Measurements from ENCODE around the gene CNKSR2.

The CNKSR2 gene

DNA sequence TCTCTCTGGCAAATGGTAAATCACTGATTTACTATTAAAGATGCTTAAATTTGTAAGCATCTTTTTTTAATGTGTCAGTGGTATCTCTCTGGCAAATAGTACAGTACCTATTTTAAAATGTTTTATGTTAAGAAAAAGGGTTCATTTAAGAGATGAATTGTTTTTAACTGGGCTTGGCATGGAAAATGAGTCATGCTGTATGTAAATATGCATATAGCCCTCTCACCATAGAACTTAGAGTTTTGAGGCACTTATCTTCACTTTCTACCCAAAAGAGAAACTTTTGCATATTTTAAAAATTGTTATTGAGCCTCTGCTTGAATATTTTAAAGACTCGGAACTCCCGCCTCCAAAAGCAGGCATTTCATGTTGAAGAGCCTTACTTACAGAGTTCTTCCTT, 246.0 kb downstream of the CNKSR2 start:
- DNase-seq, result no peak

DNA sequence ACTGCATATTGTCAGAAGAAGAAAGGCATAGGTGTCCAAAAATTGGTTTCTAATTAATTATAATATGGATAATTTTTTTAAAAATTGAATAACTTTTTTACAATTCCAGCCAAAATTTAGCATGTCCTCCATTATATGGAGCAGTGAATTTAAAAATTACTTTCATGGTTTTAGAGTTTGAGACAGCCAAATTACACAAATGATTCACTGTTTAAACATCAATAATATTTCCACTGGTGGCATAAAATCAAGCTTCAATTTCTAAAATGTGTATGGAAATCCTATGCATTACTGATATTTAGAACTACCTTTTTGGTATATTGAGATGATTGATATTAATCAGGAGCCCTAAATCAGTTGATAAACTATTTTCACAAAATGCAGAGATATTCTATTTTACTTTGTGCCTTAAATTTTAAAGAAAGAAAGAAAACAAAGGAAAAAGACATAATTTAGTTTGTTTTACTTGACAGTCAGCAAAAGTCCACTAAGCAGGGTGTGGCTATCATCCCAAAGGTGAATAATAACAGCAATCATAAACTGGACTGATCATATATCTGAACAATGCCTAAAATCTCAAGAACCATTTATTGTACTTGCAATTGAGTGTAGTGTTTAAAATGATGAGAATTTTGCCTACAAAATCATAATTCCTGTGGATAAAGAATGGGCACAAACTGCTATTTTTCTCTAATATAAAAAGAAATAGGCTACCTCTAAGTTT, 249.7 kb downstream of the CNKSR2 start:
- no peak for DNase-seq

DNA sequence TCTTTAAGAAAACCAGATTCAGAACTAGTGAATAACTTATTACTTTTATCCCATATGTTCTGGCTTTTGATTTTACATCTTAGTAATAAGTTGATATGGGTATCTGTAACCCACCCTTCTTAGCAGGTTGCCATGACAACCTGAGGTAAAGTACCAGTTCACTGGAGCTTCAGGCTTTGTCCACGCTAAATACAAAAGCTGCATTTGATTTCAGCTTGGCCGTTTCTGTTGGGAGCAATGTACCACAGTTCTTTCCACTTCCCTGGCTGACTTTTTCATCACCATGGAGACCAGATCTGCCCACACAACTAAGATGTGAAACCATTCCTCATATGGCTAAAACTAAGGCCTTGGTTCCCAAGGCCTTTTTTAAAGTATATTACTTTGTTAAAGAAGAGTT, 257.8 kb downstream of the CNKSR2 start:
- no peak for DNase-seq

DNA sequence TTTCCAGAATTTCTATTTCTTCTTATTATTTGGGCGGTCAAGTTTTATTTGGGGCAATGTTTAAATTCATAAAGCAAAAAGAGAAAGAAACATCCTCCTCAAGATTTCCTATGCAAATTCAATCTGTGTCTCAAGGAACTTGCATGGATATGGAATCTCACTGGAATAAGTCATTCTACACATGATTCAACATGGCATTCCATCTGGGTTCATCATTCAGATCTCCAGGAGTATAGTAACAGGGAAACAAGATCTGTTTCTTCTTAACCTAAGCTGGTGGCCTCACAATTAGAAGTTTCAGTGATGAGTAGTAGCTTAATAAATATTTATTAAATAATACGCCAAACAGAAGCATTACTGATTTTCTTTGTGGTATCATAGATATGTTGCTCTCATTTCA, 264.1 kb downstream of the CNKSR2 start:
- no peak for DNase-seq

DNA sequence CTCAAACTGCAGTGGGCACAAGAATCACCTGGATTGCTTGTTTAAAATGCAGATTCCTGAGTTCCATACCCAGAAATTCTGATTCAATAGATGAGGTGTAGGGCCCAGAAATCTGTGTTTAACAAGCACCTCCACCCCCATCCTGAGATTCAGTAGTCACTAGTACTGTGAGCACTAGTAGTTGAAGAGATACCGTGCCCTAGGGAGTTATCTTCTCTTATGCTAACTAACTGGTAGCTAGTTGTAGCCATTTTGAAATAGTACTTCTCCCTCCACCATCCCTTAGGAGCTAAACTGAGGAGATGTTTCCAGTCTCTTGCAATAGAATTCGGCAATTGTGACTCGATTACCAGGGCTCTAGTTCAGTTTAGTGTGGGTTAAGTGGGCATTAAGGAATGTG, 265.6 kb downstream of the CNKSR2 start:
- DNase-seq, result no peak

DNA sequence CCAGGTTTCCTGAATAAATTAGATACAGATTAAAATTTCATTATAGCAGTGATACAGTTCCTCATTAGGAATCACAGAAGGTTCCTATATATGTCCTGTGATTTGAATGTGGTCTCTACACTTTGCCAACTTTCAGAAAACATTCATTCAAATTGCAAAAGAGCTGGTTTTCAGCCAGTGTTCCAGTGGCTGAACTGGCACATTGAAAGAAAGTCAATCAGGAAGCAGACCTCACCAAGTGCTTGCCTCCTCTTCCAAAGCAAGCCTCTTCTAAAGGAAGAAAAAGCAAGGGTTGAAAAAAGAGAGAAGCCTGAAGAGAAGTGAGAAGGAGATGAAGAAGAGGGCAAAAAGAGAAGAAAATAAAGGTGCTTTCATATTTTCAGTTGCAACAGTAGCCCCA, 271.2 kb downstream of the CNKSR2 start:
- DNase-seq, result no peak

DNA sequence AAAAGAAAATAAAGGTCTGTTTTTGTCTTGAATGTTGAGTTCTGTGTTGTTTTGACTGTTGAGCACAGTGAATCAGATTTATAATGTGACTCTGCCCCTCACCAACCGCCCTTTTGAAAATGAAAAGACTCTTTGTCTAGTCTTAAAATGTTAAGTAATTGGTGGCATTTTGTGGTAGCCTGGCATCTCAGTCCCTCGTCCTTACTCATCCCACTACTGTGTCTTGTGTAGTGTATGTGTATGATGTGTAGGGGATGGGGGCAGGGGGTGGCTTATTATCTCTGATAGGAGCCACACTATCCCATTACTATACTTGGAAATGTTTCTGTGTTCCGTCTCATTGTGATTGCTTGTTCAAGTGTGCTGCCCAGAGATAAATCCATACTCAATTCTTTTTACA, 271.7 kb downstream of the CNKSR2 start:
- DNase-seq, result no peak

DNA sequence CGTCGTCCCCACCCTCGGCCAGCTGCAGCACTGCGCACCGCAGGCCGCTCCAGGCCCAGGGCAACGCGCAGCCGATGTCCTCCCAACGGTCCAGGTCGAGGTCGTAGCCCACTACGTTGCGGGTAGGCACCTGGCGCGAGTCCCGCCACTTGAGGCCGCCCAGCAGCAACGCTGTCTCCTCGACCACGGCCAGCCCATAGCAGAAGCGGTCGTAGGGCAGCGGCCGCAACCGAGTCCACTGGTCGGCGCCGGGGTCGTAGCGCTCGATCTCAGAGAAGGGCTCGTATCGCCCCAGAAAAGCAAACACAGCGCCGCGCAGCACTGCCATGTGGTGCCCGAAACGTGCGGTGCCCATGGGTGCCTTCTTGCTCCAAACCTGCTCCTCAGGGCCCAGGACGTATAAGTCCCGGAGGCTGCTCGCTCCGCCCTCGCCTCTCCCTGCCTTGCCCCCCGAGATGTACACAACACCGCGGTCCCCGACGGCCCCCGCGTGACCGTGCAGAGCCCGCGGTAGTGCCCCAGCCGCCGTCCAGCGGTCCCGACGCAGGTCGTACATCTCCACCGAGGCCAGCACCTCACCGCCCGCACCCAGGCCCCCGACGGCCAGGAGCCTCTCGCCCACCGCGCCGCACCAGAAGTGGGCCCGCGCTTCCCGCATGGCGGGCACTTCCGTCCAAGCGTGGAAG, 281.8 kb downstream of the CNKSR2 start:
- no peak for DNase-seq

DNA sequence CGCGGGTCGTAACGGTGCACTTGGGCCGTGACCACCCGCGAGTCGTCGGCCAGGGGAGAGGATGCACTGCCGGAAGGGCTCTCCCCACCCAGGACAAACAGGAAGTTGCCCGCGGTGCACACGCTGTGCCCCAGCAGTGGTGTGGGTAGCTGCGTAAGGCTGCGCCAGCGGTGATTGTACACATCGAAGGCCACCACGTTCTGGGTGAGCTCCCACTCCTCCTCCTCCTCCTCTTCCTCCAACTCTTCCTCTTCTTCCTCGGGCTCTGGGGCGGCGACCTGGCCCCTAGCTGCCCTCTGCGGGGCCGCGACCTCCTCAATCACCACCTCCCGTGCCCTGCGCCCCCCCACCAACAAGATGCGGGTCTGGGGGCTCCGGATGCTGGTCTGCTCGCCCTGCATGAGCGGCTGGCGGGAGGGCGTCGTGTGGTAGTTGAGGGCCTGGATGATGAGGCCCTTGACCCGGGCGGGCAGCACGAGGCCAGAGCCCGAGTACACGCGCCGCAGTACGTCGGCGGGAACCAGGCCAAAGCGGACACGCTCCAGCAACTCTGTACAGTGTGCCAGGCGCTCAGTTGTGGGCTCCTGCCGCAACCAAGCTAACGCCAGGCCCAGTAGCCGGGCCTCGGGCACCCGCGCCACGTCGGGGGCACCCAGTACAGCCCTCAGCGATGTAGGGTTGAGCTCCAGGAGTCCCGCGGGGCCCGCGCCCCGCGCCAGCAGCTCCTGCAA, 282.5 kb downstream of the CNKSR2 start:
- no peak for DNase-seq

DNA sequence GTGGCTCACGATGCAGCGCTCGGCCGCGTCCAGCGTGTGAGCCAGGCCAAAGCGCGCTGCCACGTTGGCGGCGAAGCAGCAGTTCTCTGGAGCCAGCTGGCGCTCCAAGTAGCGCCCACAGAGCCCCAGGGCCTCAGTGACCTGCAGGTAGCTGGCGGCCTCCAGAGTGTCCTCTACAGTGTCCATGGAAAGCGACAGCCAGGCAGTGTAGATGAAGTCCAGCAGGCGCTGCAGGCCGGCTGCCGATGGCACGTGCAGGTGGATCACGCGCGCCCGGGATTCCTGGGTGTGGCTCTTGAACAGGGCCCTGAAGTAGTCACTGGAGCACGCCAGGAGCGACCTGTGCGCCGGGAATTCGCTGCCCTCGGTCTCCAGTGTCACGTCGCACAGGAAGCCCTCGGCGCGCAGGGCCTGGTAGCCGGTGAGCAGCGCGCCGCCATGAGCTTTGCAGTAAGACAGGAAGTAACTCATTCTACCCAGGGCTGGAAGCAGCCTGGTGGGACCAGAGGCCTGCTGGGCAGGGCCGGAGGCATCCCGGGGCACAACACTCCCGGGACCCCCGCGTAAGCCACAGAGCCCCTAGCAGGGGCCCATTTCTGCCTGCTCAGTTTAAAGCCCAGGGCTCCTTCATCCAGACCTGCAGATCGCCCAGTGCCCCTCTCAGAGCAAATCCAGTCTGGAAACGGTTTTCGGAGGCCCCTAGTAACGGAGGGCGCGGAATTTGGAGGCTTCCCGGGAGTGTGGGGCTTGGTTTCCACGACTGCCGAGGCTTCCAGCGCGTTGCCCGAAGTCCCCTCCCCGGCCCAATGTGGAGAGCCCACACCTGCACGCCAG, 283.3 kb downstream of the CNKSR2 start:
- peak in 1 of 2 experiments; percentile 1 for DNase-seq

DNA sequence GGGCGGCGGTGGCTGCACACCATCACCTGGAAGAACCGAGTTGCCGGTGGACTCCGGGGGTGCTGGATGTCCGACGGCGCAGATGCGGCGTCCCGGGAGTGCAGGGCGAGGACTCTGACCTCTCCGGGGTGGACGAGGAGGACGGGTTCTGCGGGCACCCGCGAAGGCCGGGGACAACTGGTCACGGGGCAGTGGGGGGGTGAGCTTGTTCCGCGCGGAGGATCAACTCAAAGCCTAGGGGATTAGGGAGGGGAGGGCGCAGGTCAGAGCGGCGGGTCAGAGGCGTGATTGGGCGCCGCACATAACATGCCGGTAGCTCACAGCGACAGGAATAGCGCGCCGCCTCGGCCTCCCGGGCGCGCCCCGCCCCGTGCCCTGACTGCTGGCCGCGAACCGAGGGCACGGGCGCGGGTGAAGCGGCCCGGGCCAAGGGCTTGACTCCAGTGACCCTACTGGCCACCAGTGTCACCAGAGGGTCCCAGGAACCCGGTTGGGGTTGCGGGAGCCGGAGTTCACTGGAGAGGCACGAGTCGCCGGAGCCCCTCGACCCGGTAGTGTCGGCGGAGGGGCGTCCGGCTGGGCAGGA, 284.0 kb downstream of the CNKSR2 start, which contains the start of gene KLHL34:
Gene KLHL34 (minus strand): TSS at position 179 of the 586 bp plus-strand sequence. CDS start 542 bp downstream, outside the sequence.
- DNase-seq, result peak; percentile 5 to 13

DNA sequence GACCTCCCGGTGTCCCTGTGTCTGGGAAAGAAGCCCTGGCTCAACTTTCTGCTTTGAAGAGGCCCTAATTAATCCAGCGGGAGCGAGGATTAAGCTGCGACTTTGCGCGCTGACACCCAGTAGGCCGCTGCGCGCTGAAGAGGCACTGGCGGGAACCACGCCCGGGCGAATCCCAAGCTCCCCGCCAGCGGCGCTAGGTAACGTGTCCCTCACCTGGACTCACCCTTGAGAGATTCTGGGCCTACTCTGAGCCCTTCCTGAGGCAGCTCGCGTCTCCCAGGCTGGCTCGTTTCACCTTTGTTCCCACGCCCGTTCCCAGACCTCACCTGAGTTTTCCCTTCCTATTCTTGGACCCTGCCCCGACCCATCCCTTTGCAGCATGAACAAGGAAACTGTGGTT, 284.5 kb downstream of the CNKSR2 start:
- DNase-seq, result peak; percentile 21

DNA sequence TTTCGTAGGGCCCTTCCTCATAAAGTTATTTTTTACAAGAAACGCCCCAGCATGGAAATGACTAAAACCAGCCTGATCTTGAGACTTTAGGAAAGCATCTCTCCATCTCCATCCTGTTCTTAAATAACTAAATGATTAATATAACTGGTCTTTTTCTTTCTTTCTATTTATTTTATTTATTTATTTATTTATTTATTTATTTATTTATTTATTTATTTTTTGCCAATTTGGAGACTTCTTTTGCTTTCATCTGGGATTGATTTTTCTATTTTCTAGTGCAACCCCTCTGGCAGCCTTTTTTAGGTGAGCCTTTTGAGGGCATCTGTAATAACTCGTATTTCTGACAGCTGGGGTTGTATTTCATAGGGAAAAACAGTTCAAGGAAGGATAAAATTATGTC, 285.1 kb downstream of the CNKSR2 start:
- DNase-seq, result no peak

DNA sequence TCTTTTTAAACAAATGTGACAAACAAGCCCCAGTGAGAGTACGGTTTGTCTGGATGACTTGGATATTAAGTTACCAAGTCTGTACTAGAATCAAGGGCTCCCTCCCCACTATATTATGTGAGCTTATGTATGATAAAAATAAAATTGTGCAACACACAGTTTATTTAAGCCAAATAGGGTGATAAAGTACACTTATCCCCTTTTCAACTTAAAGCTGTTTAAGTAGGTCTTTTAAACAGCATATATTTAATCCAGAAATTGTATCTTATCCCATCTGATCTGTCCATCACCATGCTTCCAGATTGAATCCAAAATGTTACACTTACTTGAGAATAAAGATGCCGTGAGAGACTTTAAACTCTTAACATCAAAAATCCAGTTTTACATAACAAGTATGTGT, 285.9 kb downstream of the CNKSR2 start:
- DNase-seq, result no peak

DNA sequence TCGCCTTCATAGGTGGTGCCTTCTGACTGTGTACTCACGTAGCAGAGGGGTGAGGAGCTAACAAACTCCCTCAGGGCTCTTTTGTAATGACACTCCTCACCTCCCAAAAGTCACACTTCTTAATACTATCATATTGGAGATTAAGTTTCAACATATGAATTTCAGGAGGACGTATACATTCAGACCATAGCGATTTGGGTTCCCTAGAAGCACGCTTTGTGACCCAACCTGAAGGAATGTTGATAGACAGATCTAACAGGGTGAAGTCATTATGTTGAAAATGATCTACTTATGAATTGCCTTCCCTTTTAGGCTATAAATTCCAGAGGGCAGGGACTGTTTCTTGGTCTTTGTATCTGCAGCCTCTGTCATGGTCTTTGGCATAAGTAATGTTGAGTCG, 287.1 kb downstream of the CNKSR2 start:
- no peak for DNase-seq

DNA sequence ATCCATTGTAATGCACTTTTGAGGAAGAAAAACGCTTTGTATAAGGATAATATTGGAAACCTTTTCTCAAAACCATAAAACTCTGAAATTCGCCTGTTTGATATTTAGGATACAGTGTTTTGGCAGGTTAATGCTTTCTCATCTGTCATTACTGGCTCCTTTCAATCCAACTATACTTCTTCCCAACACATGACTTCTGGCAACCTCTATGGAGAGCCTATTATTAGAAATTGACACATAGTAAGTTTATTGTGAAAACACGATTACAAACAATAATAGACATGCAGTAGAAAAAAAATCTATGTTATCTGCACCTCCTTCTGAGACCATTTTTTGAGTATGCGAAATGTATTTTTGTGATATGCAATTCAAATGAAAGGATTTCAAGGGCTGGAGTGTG, 288.5 kb downstream of the CNKSR2 start:
- DNase-seq, result no peak

DNA sequence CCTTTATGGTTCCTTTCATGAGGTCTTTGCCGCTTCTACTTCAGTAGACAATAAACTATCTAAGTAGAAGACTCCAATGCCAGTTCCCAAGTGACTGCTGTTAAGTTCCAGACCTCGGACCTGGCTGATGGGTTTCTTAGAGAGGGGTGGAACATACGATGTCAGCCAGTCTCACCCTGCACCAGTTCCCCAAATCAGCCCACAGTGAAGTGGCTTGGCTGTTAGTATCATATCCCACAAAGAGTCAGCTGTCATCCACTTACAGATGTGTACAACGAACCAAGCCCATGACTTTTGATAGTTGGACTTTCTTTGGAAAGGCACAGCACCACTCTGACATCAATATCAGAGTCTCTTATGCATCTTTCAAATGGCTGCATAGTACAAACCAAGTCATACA, 292.0 kb downstream of the CNKSR2 start:
- no peak for DNase-seq

DNA sequence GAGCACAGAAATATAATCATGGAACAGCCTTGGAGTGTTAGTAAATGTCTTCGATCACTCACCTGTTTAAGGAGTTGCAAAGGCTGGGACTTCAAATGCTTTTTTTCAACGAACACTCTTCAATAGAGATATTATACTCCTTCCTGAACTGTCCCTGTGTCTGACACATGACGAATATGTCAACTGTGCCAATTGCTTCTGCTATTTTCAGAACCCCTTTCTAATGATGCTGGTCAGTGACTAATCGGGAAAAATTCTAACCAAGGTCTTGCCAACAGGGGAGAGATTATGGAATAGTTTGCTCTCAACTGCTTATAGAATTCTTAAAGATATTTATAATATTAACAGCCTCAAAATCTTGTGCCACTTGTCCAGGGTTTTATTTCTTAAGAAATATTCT, 292.5 kb downstream of the CNKSR2 start:
- DNase-seq, result no peak

DNA sequence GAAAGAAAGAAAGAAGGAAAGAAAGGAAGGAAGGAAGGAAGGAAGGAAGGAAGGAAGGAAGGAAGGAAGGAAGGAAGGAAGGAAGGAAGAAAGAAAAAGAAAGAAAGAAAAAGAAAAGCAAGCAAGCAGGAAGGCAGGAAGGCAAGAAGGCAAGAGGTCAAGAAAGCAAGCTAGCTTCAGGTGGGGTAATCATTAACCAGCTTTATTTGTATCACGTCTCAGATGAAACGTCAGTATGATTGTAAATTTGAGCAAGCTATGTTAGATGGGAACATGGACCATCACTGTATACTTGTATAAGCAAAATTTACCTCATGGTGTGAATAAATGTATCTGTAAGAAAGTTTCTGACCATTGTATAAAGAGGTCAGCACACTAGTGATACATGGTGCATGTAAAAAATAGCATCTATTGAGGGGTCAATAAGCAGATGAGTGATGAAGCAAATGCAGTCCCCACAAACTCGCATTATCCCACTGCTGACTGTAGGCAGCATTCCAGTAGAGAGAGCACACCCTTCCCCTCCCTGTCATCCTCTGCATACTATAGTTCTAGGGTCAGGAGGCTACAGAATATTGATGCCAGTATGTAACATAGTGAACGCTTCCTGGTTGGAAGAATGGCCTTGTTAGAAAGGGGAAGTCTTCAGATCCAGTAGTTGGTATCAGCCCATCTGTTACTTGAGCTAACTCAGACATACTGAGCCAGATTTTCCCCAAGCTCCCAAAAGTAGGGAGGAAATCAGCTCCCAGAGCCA, 300.4 kb downstream of the CNKSR2 start:
- no peak for DNase-seq

DNA sequence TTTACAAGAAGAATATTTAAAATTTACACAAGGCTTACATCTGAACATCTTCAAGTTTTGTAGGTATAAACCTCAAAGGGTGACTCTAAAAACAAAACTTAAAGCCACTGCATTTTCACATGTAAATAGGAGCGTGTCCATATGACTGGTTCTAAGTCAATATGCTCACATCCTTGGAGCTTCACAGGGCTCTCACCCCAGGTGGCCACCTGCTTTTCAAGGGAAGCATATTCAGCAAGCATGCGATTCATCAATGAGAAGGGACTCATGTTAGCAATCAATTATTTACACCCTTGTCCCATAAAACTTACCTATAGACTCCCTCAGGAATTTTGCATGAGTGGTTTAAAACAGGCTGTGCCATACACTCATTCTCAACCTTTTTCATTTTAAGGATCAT, 301.7 kb downstream of the CNKSR2 start:
- no peak for DNase-seq

DNA sequence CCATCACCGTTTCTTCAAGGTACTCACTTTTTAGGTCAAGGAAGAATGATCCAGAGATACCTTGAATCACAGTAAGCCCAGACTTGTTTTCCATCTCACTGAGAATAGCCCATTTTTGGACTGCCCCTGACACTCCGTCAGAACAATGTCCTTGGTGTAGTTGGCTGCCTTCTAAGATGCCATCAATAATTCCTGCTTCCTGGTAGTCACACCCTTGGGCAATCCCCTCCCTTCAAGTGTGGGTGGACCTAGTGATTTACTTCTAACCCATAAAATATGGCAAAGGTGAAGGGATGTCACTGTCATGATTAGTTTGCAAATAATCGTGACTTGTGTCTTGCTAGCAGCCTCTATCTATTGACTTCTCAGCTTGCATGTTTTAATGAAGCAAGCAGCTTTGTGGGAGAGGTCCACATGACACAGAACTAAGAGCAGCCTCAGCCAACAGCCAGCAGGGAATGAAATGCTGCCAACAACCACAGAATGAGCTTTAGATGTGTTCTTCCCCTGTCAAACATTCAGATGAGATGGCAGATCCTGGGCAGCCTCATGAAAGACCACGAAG, 303.9 kb downstream of the CNKSR2 start:
- no peak for DNase-seq

DNA sequence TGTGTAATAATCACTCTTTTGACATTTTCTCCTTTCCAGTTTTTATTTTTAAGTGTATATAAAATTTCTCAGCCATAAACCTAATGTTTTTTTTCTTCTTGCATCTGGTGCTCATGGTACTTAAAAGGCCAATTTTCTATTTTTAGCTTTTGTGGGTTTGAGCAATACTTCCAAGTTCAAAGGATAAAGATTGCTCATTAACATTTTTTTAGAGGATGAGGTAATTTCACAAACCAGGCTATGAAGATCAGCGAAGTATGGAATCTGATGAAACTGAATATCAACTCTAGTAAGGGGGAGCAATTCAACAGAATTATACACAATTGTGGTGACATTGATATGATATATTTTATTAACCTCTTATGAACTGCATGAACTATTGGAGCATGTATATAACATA, 309.7 kb downstream of the CNKSR2 start:
- no peak for DNase-seq
